H1 (cell line): ENCODE results near the gene KHDC4. TPM values are rescaled to one million over a fixed set of nuclear protein-coding genes. Genes with fewer than 3 reads are reported as not detected.

Experiments
- FOSL1 ChIP-seq: IDR thresholded peaks from 2 replicates; pipeline ENCODE4 v1.6.1; 2011; ENCODE audit warnings: mild to moderate bottlenecking, low read depth, low read length, moderate library complexity; ENCODE audit not compliant: insufficient read depth
- RFX5 ChIP-seq: IDR thresholded peaks from 2 replicates; pipeline ENCODE4 v1.6.1; 2011; ENCODE audit warnings: low read depth, low read length, improper control_type of control experiment, borderline replicate concordance
- SRF ChIP-seq: IDR thresholded peaks from 2 replicates; pipeline ENCODE4 v1.6.1; 2011; ENCODE audit warnings: mild to moderate bottlenecking, low read depth, low read length, moderate library complexity
- TAF7 ChIP-seq: optimal IDR thresholded peaks from 2 replicates; pipeline ENCODE3; 2011; ENCODE audit warnings: low read depth, mild to moderate bottlenecking, inconsistent platforms, low read length, moderate library complexity, borderline replicate concordance
- TBP ChIP-seq: IDR thresholded peaks from 2 replicates; pipeline ENCODE4 v1.6.1; 2011; ENCODE audit warnings: low read depth, low read length, improper control_type of control experiment
- polyA plus RNA-seq, 7 experiments: library from polyadenylated mRNA; depleted of rRNA in 3 of 7; stranded (reverse) in 5 of 7; unstranded in 2 of 7; fragments of >200 nt in 5 of 7; fragments of 200-250 nt in 2 of 7; gene quantifications; 1 replicate in 5 of 7; 2 replicates in 1 of 7; 4 replicates in 1 of 7; pipeline versions ENCODE4 v1.2.1 to v1.2.3, GENCODE V29; 2011 to 2013; ENCODE audit warnings: missing spikeins in 2 of 7, mixed read lengths in 2 of 7
- total RNA-seq: library from RNA; stranded (reverse); fragmentation: NEBNext Ultra II Directional; extraction: Animal tissue kit (Norgen Biotek cat#: 25700); gene quantifications from 2 replicates; pipeline ENCODE4 v1.2.1, GENCODE V29; 2021
- TF ChIP-seq, protein P1 (sequence below): fragments of 300-600 bp; sonication (generic); IDR thresholded peaks from 2 replicates; pipeline ENCODE4 v1.7.1; 2012; ENCODE audit warnings: low read length, moderate library complexity, mild to moderate bottlenecking, inconsistent platforms; ENCODE audit not compliant: insufficient replicate concordance
- TF ChIP-seq, protein P2 (sequence below): IDR thresholded peaks from 2 replicates; pipeline ENCODE4 v1.6.1; 2011; ENCODE audit warnings: low read depth, mild to moderate bottlenecking, low read length; ENCODE audit not compliant: insufficient read depth
- TF ChIP-seq, protein P3 (sequence below): IDR thresholded peaks from 2 replicates; pipeline ENCODE4 v1.6.1; 2011; ENCODE audit warnings: low read length, improper control_type of control experiment

The KHDC4 gene
- total and polyA plus RNA-seq, 2 of the 8 experiments (the other 6 are each of a cell fraction or from before 2014, with no cell fraction given) = 56.6 to 81.1 TPM

DNA sequence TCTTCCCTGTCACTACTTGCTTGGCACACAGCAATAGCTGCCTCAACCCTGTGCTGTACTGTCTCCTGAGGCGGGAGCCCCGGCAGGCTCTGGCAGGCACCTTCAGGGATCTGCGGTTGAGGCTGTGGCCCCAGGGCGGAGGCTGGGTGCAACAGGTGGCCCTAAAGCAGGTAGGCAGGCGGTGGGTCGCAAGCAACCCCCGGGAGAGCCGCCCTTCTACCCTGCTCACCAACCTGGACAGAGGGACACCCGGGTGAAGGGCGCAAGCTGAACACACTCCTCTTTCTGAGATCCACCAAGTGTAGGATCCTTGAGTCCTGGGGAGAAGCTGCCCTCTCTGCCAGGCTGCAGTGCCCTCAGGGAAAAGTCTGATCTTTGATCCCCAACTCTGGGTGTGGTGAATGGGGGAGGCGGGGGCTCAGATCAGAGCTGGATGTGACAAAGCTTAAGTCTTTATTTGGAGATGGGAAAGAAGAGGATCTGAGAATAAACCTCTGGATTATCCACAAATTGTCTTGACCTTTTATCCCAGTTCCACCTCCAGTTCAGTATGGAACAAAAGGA is 8.4 kb upstream of the KHDC4 start (continued):
- TF ChIP-seq, protein P1, sequence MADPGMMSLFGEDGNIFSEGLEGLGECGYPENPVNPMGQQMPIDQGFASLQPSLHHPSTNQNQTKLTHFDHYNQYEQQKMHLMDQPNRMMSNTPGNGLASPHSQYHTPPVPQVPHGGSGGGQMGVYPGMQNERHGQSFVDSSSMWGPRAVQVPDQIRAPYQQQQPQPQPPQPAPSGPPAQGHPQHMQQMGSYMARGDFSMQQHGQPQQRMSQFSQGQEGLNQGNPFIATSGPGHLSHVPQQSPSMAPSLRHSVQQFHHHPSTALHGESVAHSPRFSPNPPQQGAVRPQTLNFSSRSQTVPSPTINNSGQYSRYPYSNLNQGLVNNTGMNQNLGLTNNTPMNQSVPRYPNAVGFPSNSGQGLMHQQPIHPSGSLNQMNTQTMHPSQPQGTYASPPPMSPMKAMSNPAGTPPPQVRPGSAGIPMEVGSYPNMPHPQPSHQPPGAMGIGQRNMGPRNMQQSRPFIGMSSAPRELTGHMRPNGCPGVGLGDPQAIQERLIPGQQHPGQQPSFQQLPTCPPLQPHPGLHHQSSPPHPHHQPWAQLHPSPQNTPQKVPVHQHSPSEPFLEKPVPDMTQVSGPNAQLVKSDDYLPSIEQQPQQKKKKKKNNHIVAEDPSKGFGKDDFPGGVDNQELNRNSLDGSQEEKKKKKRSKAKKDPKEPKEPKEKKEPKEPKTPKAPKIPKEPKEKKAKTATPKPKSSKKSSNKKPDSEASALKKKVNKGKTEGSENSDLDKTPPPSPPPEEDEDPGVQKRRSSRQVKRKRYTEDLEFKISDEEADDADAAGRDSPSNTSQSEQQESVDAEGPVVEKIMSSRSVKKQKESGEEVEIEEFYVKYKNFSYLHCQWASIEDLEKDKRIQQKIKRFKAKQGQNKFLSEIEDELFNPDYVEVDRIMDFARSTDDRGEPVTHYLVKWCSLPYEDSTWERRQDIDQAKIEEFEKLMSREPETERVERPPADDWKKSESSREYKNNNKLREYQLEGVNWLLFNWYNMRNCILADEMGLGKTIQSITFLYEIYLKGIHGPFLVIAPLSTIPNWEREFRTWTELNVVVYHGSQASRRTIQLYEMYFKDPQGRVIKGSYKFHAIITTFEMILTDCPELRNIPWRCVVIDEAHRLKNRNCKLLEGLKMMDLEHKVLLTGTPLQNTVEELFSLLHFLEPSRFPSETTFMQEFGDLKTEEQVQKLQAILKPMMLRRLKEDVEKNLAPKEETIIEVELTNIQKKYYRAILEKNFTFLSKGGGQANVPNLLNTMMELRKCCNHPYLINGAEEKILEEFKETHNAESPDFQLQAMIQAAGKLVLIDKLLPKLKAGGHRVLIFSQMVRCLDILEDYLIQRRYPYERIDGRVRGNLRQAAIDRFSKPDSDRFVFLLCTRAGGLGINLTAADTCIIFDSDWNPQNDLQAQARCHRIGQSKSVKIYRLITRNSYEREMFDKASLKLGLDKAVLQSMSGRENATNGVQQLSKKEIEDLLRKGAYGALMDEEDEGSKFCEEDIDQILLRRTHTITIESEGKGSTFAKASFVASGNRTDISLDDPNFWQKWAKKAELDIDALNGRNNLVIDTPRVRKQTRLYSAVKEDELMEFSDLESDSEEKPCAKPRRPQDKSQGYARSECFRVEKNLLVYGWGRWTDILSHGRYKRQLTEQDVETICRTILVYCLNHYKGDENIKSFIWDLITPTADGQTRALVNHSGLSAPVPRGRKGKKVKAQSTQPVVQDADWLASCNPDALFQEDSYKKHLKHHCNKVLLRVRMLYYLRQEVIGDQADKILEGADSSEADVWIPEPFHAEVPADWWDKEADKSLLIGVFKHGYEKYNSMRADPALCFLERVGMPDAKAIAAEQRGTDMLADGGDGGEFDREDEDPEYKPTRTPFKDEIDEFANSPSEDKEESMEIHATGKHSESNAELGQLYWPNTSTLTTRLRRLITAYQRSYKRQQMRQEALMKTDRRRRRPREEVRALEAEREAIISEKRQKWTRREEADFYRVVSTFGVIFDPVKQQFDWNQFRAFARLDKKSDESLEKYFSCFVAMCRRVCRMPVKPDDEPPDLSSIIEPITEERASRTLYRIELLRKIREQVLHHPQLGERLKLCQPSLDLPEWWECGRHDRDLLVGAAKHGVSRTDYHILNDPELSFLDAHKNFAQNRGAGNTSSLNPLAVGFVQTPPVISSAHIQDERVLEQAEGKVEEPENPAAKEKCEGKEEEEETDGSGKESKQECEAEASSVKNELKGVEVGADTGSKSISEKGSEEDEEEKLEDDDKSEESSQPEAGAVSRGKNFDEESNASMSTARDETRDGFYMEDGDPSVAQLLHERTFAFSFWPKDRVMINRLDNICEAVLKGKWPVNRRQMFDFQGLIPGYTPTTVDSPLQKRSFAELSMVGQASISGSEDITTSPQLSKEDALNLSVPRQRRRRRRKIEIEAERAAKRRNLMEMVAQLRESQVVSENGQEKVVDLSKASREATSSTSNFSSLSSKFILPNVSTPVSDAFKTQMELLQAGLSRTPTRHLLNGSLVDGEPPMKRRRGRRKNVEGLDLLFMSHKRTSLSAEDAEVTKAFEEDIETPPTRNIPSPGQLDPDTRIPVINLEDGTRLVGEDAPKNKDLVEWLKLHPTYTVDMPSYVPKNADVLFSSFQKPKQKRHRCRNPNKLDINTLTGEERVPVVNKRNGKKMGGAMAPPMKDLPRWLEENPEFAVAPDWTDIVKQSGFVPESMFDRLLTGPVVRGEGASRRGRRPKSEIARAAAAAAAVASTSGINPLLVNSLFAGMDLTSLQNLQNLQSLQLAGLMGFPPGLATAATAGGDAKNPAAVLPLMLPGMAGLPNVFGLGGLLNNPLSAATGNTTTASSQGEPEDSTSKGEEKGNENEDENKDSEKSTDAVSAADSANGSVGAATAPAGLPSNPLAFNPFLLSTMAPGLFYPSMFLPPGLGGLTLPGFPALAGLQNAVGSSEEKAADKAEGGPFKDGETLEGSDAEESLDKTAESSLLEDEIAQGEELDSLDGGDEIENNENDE = no peak
- TF ChIP-seq SRF (no peak), TBP (no peak), FOSL1 (no peak), TAF7 (no peak), RFX5 (no peak)
- TF ChIP-seq, protein P2, sequence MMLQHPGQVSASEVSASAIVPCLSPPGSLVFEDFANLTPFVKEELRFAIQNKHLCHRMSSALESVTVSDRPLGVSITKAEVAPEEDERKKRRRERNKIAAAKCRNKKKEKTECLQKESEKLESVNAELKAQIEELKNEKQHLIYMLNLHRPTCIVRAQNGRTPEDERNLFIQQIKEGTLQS = no peak
- TF ChIP-seq, protein P3, sequence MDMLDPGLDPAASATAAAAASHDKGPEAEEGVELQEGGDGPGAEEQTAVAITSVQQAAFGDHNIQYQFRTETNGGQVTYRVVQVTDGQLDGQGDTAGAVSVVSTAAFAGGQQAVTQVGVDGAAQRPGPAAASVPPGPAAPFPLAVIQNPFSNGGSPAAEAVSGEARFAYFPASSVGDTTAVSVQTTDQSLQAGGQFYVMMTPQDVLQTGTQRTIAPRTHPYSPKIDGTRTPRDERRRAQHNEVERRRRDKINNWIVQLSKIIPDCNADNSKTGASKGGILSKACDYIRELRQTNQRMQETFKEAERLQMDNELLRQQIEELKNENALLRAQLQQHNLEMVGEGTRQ = no peak
